GM23248 (cell line): ENCODE measurements around the gene ZEB1.

Source experiments
- EZH2 ChIP-seq: fragments of 200-600 bp; sonication (generic); IDR thresholded peaks from 2 replicates; pipeline ENCODE4 v1.6.1; 2018; ENCODE audit warnings: antibody characterized with exemption, mild to moderate bottlenecking; ENCODE audit not compliant: insufficient read depth, poor library complexity, severe bottlenecking
- EZH2phosphoT487 ChIP-seq: fragments of 200-600 bp; sonication (generic); IDR thresholded peaks from 2 replicates; pipeline ENCODE4 v1.6.1; 2018; ENCODE audit warnings: antibody characterized with exemption, moderate library complexity, mild to moderate bottlenecking, low read depth; ENCODE audit not compliant: insufficient read depth

GRCh38 chr10:31418481-31418880 is 99.5 kb downstream of the ZEB1 start:
- TF ChIP-seq EZH2 = no peak
- no peak for TF ChIP-seq EZH2phosphoT487
